ENCODE results near the gene ANKRD55. TPM values are rescaled to one million over a fixed set of nuclear protein-coding genes. Genes with fewer than 3 reads are reported as not detected.

The ANKRD55 gene
- total RNA-seq, 1 experiment from 2014 or later: not detected

- no peak for TF ChIP-seq HMGXB4 (CRISPR knock-in tag; IDR thresholded peaks at IDR 0.05)
- no peak for TF ChIP-seq IRF2 (CRISPR knock-in tag; IDR thresholded peaks at IDR 0.05; ENCODE audit: borderline replicate concordance, low read depth)
- TF ChIP-seq USF2 (CRISPR knock-in tag; IDR thresholded peaks at IDR 0.05): no peak
Measured at GRCh38 chr5:56111404-56111781, 121.7 kb downstream of the ANKRD55 start (continued).

- H3K27ac Mint-ChIP-seq: no peak overlapping the region
- no peaks in the 10 kb centered on the region for H3K9me3 Mint-ChIP-seq
- POLR2A ChIA-PET: no interaction called here
- no peaks in the 10 kb centered on the region for H3K27me3 Mint-ChIP-seq (ENCODE audit: low read depth)
- TF ChIP-seq CREB1 (CRISPR knock-in tag; IDR thresholded peaks at IDR 0.05): no peak
- TF ChIP-seq USF2 (CRISPR knock-in tag; IDR thresholded peaks at IDR 0.05): no peak
- no peak for TF ChIP-seq E2F5 (CRISPR knock-in tag; IDR thresholded peaks at IDR 0.05)
- no peak for TF ChIP-seq SMAD3 (CRISPR knock-in tag; IDR thresholded peaks at IDR 0.05; ENCODE audit: borderline replicate concordance)
- no peak for TF ChIP-seq FOXP1 (CRISPR knock-in tag; IDR thresholded peaks at IDR 0.05; ENCODE audit: borderline replicate concordance)
- no peak for TF ChIP-seq ZBTB21 (CRISPR knock-in tag; IDR thresholded peaks at IDR 0.05; ENCODE audit: borderline replicate concordance)
- peaks cover 4% of the 10 kb centered on the region; the same call in 1 of the 2 replicates for H3K4me1 Mint-ChIP-seq
- DNase-seq (ENCODE audit: low spot score) (no peak), ATAC-seq (no peak)
- no peaks in the 10 kb centered on the region for H3K36me3 Mint-ChIP-seq
- no peak overlapping the region for H3K4me3 Mint-ChIP-seq
- CTCF ChIA-PET: no interaction called here
Measured at GRCh38 chr5:56110646-56111403, 122.3 kb downstream of the ANKRD55 start.

- Mint-ChIP-seq H3K27ac (no peak overlapping the region), H3K36me3 (no peaks in the 10 kb centered on the region), H3K4me1 (peaks cover 4% of the 10 kb centered on the region; the same call in 1 of the 2 replicates), H3K4me3 (no peak overlapping the region), H3K9me3 (no peaks in the 10 kb centered on the region), H3K27me3 (ENCODE audit: low read depth) (no peaks in the 10 kb centered on the region)
- no peak for ATAC-seq
- TF ChIP-seq E2F4 (CRISPR knock-in tag; IDR thresholded peaks at IDR 0.05; ENCODE audit: borderline replicate concordance, low read depth) (no peak), TCF7 (CRISPR knock-in tag; IDR thresholded peaks at IDR 0.05; ENCODE audit: low read depth) (no peak), CREB1 (CRISPR knock-in tag; IDR thresholded peaks at IDR 0.05) (no peak), HMGA2 (CRISPR knock-in tag; IDR thresholded peaks at IDR 0.05) (no peak), NR1H2 (CRISPR knock-in tag; IDR thresholded peaks at IDR 0.05) (no peak), ESRRA (CRISPR knock-in tag; IDR thresholded peaks at IDR 0.05; ENCODE audit: borderline replicate concordance) (no peak), ZNF138 (CRISPR knock-in tag; conservative IDR thresholded peaks at IDR 0.05) (no peak), TEAD1 (CRISPR knock-in tag; IDR thresholded peaks at IDR 0.05) (no peak), ZNF317 (CRISPR knock-in tag; IDR thresholded peaks at IDR 0.05; ENCODE audit: borderline replicate concordance, low read depth) (no peak), KAT7 (CRISPR knock-in tag; IDR thresholded peaks at IDR 0.05; ENCODE audit: borderline replicate concordance) (no peak), FOXK1 (CRISPR knock-in tag; IDR thresholded peaks at IDR 0.05) (no peak), ZNF281 (CRISPR knock-in tag; IDR thresholded peaks at IDR 0.05) (no peak), ZNF416 (CRISPR knock-in tag; IDR thresholded peaks at IDR 0.05) (no peak), ATF6 (CRISPR knock-in tag; IDR thresholded peaks at IDR 0.05) (no peak), FOXP1 (CRISPR knock-in tag; IDR thresholded peaks at IDR 0.05; ENCODE audit: borderline replicate concordance) (no peak), IRF2 (CRISPR knock-in tag; IDR thresholded peaks at IDR 0.05; ENCODE audit: borderline replicate concordance, low read depth) (no peak), TEAD4 (CRISPR knock-in tag; IDR thresholded peaks at IDR 0.05) (no peak)
- DNase-seq (ENCODE audit: low spot score): no peak
- CTCF ChIA-PET: no interaction called here
- POLR2A ChIA-PET: no interaction called here
Measured at GRCh38 chr5:56108246-56108645, 124.9 kb downstream of the ANKRD55 start.

All from WTC11 (cell line).